GM12865 (cell line): Measurements from ENCODE around the gene MBOAT2.

Experiments used
- DNase-seq: peaks from one replicate; pipeline ENCODE4 v3.0.0; 2010; ENCODE audit warnings: low read depth
- H3K4me3 ChIP-seq: 2 replicates; pipeline ENCODE4 v1.5.1; 2011; ENCODE audit warnings: mild to moderate bottlenecking, low read depth, low read length, control low read depth
- TF ChIP-seq, protein P1 (sequence below): IDR thresholded peaks from 2 replicates; pipeline ENCODE4 v1.5.1; 2011; ENCODE audit warnings: low read length, control low read depth, low read depth, inconsistent platforms; ENCODE audit not compliant: insufficient read depth; ENCODE audit errors: missing control alignments

Gene MBOAT2

DNA sequence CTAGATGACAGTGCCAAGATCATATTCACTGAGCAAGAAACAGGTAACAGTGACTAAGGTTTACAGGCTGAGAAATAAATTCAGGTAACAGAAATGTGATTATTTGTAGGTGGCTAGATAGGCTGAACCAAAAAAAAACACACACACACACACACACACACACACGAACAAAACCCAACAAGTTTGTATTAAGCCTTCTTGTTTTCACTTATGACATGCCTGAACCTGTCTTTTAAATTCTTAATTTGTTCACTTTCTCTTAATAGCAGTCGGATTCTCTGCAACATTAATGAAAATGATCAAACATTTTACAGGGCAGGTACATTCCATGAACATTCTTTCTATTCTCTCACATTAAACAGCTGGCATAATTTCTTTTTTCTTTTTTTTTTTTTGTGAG, 147.3 kb downstream of the MBOAT2 start:
- TF ChIP-seq, protein P1, sequence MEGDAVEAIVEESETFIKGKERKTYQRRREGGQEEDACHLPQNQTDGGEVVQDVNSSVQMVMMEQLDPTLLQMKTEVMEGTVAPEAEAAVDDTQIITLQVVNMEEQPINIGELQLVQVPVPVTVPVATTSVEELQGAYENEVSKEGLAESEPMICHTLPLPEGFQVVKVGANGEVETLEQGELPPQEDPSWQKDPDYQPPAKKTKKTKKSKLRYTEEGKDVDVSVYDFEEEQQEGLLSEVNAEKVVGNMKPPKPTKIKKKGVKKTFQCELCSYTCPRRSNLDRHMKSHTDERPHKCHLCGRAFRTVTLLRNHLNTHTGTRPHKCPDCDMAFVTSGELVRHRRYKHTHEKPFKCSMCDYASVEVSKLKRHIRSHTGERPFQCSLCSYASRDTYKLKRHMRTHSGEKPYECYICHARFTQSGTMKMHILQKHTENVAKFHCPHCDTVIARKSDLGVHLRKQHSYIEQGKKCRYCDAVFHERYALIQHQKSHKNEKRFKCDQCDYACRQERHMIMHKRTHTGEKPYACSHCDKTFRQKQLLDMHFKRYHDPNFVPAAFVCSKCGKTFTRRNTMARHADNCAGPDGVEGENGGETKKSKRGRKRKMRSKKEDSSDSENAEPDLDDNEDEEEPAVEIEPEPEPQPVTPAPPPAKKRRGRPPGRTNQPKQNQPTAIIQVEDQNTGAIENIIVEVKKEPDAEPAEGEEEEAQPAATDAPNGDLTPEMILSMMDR = no peak
- no peak for DNase-seq
- H3K4me3 ChIP-seq = no peak overlapping the region

DNA sequence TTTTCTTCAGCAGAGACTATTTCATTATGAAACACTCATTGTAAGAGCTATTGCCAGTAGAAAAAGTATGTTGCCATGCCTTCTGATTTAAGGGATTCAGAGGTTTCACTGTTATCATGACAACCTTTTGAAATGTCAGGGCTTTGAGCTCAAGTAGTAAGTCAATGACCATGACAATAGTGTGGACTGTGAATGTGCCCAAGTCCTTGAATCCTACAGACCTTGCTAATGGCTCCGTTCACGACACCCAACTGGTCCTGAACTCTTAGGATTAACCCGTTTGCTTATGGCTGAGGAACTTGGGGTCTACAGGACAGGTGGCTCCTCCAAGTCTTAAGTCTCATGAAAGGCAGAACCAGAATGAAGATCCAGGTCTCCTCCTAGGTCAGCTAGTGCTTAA, 148.5 kb downstream of the MBOAT2 start:
- TF ChIP-seq, protein P1 = no peak
- DNase-seq = no peak
- H3K4me3 ChIP-seq = no peak overlapping the region

DNA sequence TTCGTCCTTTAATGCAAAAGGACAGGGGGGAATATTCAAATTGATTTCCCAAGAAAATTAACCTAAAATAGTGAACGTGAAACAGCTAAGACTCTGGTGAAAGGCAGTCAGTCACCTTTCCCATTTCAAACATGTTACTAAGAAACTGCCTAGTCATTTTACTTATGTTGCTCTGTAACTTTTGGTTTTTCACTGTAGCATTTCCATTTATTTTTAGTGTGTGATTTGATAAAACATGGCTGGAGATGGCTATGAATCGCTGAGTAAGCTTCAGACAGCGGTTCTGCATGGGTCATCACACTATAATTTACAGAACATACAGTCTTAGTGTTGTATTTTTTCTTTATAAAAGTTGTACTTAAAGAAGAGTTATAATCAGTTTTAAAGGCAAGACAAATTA, 150.1 kb downstream of the MBOAT2 start:
- no peak for DNase-seq
- H3K4me3 ChIP-seq = no peak overlapping the region

DNA sequence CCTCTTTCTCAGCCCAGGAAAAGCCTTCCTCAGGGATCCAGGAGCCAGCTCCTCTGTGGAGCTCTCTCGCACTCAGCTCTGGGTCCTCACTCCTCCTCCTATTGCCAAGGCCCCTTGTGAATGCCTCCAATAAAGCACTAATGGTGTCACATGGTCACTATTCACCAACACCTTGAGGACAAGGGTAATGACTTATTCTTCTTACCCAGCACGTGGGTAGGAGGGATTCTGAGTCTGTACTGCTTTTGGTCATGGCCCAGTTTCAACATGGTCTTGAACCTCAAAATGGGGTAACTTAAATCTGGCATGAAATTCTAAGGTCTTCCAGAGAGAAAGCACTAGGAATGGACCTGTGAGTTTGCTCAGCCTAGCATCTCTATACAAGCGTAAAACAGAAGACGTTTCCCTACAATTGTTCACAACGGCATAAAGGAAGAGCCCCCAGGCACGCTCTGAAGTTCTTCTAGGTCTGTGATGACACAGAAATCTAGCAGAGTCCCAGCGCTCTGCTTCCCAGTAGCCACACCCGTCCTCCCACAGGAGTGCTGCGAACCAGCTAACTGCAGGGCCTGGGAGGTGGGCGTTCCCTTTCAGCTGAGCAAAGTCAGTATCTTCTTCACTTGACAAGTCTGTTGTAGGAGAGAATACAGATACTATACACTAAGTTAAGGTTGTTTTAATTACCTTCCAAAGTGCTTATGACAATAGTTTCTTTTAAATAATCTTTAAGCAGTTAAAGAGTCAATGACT, 151.5 kb downstream of the MBOAT2 start:
- DNase-seq = no peak
- no peak overlapping the region for H3K4me3 ChIP-seq
- TF ChIP-seq, protein P1 = no peak

More for the DNA sequence above, 150.1 kb downstream of the MBOAT2 start:
- TF ChIP-seq, protein P1 = no peak

DNA sequence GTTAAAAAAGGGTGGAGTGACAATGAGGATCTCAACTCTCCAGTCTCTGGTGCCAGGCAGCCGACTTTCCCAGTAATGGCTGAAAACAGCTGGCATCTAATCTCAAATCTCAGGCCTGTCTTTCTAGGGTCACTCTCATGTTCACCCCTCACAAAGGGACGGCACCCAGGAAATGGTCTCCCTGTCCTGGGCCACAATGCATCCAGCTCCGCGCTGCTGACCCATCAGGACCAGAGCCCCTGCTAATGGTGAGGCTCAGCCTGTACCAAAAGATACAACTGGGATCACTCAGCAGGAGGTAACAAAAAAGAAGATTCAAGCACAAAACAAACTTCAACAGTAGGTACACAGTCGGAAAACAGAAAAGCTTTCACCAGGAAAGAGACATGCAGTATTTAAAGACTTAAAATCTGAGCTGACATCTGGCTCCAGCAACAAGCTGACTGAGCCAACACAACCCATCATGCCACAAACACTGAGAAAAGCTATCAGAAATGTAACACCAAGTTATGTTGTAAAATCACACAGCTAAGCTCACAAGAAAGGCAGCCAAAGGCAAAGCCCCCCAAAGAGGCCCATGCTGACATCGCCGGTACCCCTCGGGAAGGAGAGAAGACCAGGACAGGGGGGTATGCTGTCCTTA, 152.5 kb downstream of the MBOAT2 start:
- DNase-seq = no peak
- TF ChIP-seq, protein P1 = no peak
- no peak overlapping the region for H3K4me3 ChIP-seq

DNA sequence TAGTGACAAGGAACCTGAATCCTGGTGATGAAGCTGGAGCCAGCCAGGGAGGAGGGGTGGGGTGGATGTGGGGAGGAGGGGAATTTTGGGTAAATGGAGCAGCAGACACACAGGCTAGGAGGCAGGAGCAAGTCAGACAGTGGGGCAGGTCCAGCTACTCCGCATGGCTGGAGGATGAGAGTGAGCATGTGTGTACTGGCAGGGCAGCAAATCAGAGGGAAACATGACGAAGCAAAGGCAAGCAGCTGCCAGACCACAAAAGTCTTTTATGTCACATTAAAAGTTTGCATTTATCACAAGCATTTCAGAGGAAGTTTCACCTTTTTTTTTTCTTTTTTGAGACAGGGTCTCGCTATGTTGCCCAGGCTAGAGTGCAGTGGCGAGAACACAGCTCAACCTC, 154.2 kb downstream of the MBOAT2 start:
- TF ChIP-seq, protein P1 = no peak
- H3K4me3 ChIP-seq = no peak overlapping the region
- no peak for DNase-seq
